AG04450 (cell line): ENCODE data around the gene TXNRD2. TPM values are rescaled to one million over a fixed set of nuclear protein-coding genes. Genes with fewer than 3 reads are reported as not detected.
A peak's percentile ranks its signal among the peaks of the same experiment; 100 is the strongest.

ENCODE experiments used
- CTCF ChIA-PET: fragments of 300-600, 350-600 bp; formaldehyde crosslinking; extraction: SDS; loops from one replicate; lab custom pipeline; 2022; ENCODE audit warnings: antibody characterized with exemption, inconsistent platforms; lab: Charles Lee
- POLR2A ChIA-PET: fragments of 350-600 bp; formaldehyde crosslinking; extraction: SDS; loops from one replicate; lab custom pipeline; 2021; ENCODE audit warnings: antibody characterized with exemption, inconsistent platforms; lab: Yijun Ruan, JAX
- DNase-seq: peaks from one replicate; pipeline ENCODE4 v3.0.0-alpha.2; 2011; ENCODE audit warnings: low read depth, low spot score
- H3K27ac ChIP-seq: one replicate; pipeline ENCODE4 v1.5.1; 2012; ENCODE audit warnings: low read depth, low read length, control low read depth
- H3K27me3 ChIP-seq: one replicate; pipeline ENCODE4 v1.6.0; 2012; ENCODE audit warnings: low read length; ENCODE audit not compliant: control insufficient read depth, insufficient read depth
- H3K4me3 ChIP-seq: 2 replicates; pipeline ENCODE4 v1.5.1; 2011; ENCODE audit warnings: mild to moderate bottlenecking, low read depth, low read length, control low read depth
- H3K9me3 ChIP-seq: 2 replicates; pipeline ENCODE4 v1.5.1; 2012; ENCODE audit warnings: low read length; ENCODE audit not compliant: control insufficient read depth, insufficient read depth
- polyA plus RNA-seq: library from polyadenylated mRNA; depleted of rRNA; stranded (reverse); fragments of >200 nt; gene quantifications from 2 replicates; pipeline ENCODE4 v1.2.3, GENCODE V29; 2011
- TF ChIP-seq, protein P1 (sequence below): IDR thresholded peaks from 2 replicates; pipeline ENCODE4 v1.5.1; 2011; ENCODE audit warnings: low read depth, low read length, control low read depth, inconsistent platforms

The TXNRD2 gene
- polyA plus RNA-seq, 1 experiment, result 13.3 TPM

DNA sequence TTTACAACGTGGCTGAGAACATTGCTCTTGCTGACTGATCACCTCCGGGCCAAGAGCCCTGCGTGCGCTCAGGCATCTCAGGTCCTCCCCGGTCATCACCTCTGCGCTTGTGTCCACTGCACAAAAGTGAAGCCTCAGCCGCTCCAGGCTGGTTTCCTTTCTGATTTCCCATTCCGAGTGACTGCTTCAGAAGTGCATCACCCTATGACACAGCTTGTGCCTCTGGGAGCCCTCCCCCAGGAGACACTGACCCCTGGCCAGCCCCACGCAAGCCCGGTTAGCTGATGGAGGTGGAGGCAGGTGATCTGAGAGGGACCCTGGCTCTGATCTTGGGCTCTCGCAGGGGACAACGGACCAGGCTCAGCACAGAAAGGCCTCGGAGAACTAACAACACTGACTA lies 48.7 kb downstream of the TXNRD2 start:
- DNase-seq, result no peak
- peak overlapping the region; percentile 88 for H3K27ac ChIP-seq

DNA sequence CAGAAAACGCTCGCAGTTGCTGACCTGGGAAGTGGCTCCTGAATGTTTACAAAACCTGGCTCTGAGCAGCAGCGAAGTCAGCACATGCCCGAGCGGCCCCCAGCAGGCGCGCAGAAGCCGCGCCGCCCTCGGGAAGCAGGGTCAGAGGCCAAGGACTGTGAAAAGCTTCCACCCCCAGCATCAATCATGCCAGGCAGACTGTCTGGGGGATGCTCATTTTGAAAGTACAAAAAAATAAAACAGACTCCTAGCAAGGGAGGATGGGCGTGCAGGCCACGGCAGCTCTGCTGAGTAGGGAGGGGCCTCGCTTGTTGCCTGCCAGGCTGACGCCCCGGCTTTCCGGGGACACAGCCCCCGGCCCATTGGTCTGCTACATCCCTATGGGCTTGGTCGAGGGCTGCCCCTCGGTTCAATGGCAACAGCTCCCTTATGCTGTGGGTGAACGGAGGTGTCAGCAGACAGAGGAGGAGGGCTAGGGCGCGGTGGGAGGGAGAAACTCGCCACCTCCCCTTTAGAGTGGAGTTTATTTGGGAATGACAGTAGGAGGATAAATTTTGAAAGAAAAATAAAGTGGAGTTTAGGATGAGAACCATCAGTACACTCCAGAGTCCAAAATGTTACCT lies 49.2 kb downstream of the TXNRD2 start:
- TF ChIP-seq, protein P1, sequence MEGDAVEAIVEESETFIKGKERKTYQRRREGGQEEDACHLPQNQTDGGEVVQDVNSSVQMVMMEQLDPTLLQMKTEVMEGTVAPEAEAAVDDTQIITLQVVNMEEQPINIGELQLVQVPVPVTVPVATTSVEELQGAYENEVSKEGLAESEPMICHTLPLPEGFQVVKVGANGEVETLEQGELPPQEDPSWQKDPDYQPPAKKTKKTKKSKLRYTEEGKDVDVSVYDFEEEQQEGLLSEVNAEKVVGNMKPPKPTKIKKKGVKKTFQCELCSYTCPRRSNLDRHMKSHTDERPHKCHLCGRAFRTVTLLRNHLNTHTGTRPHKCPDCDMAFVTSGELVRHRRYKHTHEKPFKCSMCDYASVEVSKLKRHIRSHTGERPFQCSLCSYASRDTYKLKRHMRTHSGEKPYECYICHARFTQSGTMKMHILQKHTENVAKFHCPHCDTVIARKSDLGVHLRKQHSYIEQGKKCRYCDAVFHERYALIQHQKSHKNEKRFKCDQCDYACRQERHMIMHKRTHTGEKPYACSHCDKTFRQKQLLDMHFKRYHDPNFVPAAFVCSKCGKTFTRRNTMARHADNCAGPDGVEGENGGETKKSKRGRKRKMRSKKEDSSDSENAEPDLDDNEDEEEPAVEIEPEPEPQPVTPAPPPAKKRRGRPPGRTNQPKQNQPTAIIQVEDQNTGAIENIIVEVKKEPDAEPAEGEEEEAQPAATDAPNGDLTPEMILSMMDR, result no peak
- no peak for DNase-seq
- Histone ChIP-seq H3K4me3 (no peak overlapping the region), H3K27me3 (no peaks in the 10 kb centered on the region), H3K9me3 (no peaks in the 10 kb centered on the region), H3K27ac (peak overlapping the region; percentile 88)
- POLR2A ChIA-PET, result interaction anchor here (1.1 to 1.5 kb wide), 3 partner anchors 11 to 27 kb away, joined by 4 to 10 read pairs (median 5); no protein-coding TSS in a partner anchor
- CTCF ChIA-PET, result interaction anchor here (0.7 to 2.0 kb wide), 3 partner anchors 18 to 162 kb away, joined by 3 to 8 read pairs (median 3); no protein-coding TSS in a partner anchor

More for the DNA sequence above, 48.7 kb downstream of the TXNRD2 start:
- TF ChIP-seq, protein P1, result no peak
- H3K4me3 ChIP-seq, result no peak overlapping the region
- no peaks in the 10 kb centered on the region for H3K9me3 ChIP-seq
- H3K27me3 ChIP-seq, result no peaks in the 10 kb centered on the region
- ChIA-PET CTCF (interaction anchor here (2.0 kb wide), 1 partner anchor 162 kb away, joined by 8 read pairs; no protein-coding TSS in a partner anchor), POLR2A (interaction anchor here (1.4 to 1.5 kb wide), 2 partner anchors 12 to 28 kb away, joined by 4 to 10 read pairs; no protein-coding TSS in a partner anchor)

DNA sequence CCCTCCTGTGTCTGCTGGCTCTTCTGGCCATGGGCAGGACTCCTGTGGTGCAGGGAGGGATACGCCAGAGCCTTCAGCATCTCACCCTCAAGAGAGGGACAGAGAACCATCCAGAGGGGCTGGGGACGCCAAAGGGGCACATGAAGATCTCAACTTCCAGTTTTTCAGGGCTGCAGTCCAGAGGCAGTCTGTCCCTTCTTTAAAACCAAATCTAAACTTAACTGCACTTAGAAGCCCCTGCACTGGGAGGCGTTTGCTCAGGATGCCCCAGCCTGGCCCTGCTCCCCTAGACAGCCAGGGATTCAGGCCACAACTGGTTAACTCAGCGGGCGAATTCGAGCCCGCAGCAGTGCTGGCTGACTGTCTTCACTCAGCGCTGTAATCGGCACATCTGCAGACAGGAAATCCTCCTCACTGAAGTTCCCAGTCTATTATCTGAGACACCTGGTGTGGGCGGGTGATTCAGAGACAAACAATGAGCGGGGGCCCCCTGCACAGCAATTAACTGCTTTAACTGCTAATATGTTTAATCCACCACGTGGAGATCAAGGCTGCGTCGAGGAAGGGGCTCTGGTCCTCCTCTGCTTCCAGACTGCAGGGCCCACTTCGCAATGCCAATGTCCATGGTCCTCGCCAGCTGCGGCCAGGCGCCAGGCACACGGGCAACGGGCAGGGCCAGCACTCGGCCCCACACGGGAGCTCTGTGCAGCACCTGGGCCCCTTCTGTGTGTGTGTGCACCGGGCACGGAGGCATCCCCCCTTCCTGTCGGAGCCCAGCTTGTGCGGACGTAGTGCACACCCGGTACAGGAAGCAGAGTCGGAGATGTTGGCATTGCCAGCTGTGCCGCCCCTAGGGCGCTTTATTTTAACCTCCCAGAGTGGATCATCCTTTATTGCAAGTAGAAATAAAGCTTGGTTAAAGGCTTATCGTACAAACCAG lies 50.0 kb downstream of the TXNRD2 start:
- Histone ChIP-seq H3K27me3 (no peaks in the 10 kb centered on the region), H3K4me3 (peak overlapping the region; percentile 25), H3K27ac (peak overlapping the region; percentile 88), H3K9me3 (no peaks in the 10 kb centered on the region)
- ChIA-PET CTCF (interaction anchor here (0.7 to 2.0 kb wide), 3 partner anchors 19 to 161 kb away, joined by 3 to 8 read pairs (median 3); no protein-coding TSS in a partner anchor), POLR2A (interaction anchor here (0.6 to 1.5 kb wide), 7 partner anchors 10 to 441 kb away, joined by 3 to 10 read pairs (median 5); no protein-coding TSS in a partner anchor)
- TF ChIP-seq, protein P1, result no peak
- DNase-seq, result peak; percentile 59

DNA sequence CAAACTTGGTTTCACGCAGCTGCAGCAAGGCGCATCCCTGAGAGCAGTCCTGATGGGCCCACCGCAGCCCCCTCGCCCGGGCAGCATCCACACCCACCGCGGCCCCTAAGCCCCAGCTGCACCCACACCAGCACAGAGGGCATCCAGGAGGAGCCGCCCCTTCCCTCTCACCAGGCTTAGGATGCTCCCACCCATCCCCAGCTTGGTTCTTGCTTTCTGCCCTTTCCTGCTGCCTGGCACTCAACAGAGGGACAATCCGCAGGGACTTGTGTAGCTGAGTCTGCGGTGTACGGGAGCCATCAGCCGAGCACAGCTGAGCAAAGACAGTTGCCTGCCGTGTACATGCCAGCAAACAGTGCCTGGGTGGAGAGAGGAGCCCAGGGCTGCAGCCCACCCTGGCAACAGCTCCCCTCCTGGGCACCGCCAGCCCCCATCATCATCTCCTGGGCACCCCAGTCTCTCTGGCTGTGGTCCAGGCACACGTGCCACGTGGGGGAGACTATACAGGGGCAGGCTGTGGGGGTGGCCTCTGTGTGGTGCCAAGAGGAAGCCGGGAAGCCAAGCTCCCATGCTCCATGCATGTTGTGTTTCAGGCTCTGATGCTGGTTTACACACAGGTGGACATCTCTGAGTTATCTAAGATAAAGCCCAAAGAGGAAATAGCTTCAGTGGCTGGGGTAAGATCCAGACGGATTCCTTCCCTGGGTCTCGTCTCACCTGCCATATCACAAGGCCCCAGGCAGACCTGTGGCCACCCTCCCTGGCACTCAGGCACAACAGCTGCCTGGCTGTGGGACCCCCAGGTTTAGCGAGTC lies 50.9 kb downstream of the TXNRD2 start:
- POLR2A ChIA-PET, result interaction anchor here (0.6 to 1.4 kb wide), 4 partner anchors 9 to 780 kb away, joined by 3 to 7 read pairs (median 5); no protein-coding TSS in a partner anchor
- H3K27me3 ChIP-seq, result no peaks in the 10 kb centered on the region
- H3K27ac ChIP-seq, result peak overlapping the region; percentile 39
- TF ChIP-seq, protein P1, result no peak
- DNase-seq, result no peak
- CTCF ChIA-PET, result interaction anchor here (0.8 kb wide), 1 partner anchor 20 kb away, joined by 3 read pairs; no protein-coding TSS in a partner anchor
- H3K4me3 ChIP-seq, result no peak overlapping the region
- H3K9me3 ChIP-seq, result no peaks in the 10 kb centered on the region
